ENCODE measurements around the gene LIMS1.

- TF ChIP-seq POLR2A (IDR thresholded peaks at IDR 0.05) (no peak), CTCF (IDR thresholded peaks at IDR 0.05) (no peak)
Observed at GRCh38 chr2:108701208-108701607, 166.9 kb downstream of the LIMS1 start.

Data from lower leg skin (tissue), 3 donors.